ENCODE results near the gene PLEKHH2.
A peak's percentile ranks its signal among the peaks of the same experiment; 100 is the strongest.

PLEKHH2 gene

DNA sequence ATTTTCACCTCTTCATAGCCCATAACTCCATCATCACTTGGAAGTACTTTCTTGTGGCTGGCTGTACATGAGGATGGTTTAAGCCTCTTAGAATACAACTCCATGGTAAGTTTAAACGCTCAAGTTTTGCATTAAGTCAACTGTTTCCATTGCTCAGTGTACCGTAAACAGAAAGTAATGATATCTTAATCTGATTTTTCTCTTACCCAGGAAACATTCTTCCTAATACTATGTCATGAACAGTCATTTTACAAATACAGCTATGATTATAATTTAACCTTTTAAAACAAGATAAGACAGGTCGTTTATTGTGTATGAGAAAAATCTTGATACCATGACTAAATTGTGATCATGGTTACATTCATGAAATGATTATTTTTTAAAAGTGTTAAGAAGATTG, 125.2 kb downstream of the PLEKHH2 start:
- no peak for DNase-seq (ENCODE audit: low read depth)

DNA sequence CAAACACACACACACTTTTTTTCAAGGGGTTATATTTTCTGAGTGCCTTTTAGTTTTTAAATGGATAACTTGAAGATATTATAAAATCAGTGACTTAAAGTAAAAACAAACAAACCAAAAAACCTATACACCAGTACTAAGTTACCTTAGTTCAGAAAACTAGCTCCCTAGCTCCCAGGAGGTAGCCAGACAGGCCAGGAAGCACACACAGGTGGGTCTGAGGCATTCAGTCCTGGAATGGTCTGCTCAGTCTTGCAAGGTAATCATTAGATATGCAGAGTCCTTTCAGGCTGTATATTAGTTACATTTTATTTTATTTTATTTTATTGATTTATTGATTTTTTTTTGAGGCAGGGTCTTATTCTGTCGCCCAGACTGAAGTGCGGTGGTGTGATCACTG, 126.0 kb downstream of the PLEKHH2 start:
- no peak for DNase-seq (ENCODE audit: low read depth)

DNA sequence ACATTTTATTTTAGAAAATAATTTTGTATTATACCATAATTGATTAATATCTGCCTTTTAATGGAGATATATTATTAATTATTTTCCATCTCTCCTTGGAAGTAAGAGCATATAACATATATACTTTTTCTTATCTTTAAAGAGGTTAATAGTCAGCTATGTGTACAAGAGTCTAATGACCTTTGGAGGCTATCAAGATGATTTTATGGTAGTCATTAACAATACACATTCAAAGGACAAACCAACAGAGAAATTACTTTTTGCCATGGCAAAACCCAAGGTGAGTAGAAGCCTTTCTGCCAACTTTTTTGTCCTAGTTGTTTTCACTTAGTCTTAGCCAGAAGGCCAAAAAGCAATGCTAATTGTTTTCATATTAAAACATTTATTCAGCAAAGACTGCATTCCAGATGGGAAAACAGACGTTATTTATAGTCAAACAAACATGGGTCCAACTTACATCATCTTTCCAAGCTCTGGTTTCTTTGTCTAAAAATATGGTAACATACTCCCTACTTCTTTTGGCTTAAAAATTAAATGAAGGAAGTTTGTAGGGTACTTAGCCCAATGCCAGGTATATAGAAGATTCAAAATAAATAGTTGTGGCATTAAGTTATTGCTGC, 127.1 kb downstream of the PLEKHH2 start:
- DNase-seq (ENCODE audit: low read depth) = no peak

DNA sequence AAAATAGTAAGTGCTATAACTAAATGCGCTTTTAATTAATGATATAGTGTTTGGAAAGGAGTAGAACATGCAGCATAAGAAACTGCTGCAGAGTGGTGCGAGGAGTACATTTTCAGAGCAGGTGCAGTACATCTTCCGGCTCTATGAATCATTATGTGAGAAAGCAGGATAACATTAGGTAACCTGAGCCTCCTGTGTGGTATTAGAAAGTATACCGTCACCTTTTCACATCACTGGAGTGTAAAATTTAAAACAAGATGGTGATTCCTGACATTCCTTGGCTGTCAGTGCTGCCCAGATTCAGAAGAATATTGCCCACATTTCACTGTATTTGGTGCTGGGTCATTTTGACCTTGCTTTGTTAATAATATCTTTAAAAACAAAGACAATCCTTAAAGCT, 128.9 kb downstream of the PLEKHH2 start:
- DNase-seq (ENCODE audit: low read depth) = no peak

DNA sequence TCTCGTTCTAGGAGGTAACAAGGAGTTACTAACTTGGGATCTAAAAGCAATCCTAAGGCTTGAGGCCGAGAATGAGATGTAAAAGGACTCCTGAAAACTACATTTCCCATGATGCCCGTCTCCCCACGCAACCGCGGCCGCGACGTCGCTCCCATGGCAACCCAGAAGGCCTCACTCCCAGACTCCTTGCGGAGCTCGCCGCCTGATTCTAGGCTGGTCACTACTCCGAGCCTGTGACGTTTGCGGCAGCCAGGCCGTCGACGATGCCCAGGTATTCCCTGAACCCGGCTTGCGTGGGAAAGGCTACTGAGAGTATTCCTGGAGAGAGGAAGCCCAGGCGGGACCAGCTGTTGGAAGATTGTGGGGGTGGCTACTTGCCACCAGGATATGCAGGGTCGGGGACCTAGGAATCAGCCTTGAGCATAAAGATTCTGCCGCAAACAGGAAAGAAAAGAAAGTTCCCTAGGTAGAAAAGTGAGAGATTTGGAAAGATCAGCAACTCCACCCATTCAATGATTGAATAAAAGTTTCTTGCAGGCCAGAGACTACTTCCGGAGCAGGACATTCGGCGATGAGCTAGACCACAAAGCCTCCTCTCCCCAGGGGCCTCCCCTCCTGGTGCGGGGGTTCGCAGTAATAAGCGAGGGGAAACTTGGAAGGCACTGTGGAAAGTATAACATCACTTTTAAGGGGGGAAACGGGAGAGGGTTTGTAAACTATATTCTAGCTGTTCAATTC, 137.0 kb downstream of the PLEKHH2 start, which contains the start of gene DYNC2LI1:
TSS of gene DYNC2LI1 (plus strand) at position 164 of the 738 bp plus-strand sequence. CDS start at position 264, 100 bp downstream.
- DNase-seq (ENCODE audit: low read depth) = peak; percentile 78

DNA sequence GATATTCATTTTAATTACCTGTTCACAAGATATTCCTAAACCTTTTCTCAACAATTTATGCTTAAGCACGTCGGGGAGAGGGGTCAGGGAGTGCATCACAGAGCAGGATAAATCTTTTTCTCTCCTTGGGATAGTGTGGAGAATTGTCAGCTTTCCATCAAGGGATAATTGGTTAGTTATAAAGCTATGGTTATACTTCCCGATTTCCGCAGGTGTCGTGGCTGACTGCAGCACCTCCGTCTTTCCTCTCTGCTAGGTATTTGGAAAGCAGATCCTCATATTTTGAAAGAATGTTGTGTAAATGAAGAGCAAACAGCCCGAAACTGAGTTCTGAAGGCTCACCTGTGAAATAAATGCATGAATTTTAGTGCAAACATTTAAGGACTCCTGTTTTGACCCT, 137.6 kb downstream of the PLEKHH2 start:
- no peak for DNase-seq (ENCODE audit: low read depth)

DNA sequence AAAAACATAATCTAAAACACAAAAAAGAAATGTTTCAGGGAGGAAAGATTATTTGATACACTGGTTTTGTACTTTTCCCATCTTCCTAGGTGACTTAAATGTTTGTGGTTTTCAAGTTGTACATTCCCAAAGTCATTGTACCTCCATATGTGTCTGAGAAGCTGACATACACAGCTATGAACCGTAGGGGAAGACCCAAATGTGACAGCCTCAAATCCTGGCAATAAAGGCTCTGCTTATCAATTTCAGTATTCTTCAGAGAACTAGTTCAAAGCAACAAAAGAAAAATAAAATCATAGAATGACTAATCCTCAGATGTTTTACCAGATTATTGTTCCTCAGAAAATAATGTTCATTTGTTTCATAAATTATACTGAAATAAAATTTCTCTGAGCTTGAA, 139.3 kb downstream of the PLEKHH2 start:
- DNase-seq (ENCODE audit: low read depth) = no peak

DNA sequence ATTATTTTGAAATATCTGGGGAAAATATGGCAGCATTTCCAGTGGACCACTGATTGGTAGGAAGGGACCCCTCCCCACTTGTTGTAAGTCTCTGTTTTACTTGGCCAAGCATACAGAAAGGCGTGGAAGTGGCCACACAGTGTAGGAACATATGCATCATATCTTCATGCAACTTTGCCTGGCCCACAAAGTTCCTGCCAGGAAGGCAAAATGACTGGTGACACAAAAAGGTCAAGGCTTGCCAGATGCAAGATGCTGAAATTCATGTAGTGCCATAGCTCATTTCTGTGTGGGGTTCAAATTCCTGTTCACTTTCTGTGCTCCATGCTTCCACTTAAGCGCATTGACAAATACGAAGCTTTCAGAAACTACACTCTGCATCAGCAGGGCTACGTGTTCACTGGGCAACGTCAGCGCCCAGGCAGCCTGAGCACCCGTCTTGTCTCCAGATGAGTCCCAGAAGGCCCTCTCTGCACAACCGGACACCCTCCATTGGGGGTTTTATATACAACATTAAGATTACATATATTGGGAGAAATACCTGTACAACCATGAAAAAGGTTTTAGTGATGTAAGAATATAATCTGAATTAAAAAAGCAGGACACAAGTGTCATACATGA, 140.4 kb downstream of the PLEKHH2 start:
- DNase-seq (ENCODE audit: low read depth) = no peak

DNA sequence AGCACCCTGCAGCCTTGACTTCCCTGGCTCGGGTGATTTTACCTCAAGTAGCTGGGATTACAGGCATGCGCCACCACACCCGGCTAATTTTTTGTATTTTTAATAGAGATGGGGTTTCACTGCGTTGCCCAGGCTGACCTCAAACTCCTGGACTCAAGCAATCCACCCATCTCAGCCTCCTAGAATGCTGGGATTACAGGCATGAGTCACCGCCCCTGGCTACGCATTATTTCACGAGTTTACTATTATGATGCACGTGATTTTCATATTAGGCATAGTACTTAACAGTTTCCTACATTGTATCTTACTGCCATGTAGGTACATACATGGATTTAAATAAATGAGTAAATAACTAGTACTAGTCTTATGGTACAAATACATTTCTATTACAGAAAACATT, 141.2 kb downstream of the PLEKHH2 start:
- no peak for DNase-seq (ENCODE audit: low read depth)

DNA sequence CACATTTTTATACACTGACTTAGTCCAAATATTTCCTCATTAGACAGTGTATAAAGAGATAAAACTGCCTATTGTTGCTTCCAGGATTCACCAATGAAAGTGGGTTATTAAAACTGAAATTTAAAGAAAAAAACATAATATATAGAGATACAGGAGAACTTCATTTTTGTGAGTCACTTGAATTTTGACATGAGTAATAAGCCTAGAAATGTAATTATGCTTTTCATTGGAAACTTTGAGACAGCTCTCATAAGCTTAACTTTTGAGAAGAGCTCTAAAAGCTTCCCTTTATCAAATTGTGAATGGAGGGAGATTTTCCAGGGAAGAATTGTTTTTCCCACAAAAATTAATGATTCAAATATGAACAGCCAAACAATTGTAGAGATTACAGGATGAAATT, 150.8 kb downstream of the PLEKHH2 start:
- no peak for DNase-seq (ENCODE audit: low read depth)

DNA sequence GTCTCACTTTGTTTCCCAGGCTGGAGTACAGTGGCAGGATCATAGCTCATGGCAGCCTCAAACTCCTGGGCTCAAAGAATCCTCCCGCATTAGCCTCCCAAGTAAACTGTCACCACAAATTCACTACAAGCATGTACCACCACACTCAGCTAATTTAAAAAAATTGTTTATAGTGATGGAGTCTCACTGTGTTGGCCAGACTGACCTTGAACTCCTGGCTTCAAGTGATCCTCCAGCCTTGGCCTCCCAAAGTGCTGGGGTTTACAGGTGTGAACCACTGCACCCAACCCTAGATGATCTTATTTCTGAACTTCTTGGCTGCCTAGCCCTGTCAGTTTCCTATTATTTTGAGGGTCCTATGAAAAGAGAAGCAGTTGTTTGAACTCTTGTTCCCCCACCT, 151.6 kb downstream of the PLEKHH2 start:
- no peak for DNase-seq (ENCODE audit: low read depth)

DNA sequence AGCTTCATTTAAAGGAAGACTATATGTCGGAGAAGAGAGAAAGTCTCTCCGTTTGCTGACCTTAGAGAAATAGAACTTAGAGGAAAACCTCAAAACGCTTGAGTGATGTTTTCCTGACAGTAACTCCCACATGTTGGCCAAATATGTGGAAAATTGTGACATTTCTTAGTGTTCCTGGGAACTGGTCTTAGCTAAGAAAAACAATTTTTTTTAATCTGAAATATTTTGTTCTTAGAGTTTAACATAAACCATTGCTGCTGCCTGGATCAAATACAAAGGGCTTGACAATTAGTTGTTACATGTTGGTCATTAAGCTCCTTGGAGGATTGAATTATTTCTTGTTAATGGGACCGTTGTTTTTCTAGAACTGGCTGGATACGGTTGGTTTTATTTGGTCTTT, 153.1 kb downstream of the PLEKHH2 start:
- DNase-seq (ENCODE audit: low read depth) = no peak

DNA sequence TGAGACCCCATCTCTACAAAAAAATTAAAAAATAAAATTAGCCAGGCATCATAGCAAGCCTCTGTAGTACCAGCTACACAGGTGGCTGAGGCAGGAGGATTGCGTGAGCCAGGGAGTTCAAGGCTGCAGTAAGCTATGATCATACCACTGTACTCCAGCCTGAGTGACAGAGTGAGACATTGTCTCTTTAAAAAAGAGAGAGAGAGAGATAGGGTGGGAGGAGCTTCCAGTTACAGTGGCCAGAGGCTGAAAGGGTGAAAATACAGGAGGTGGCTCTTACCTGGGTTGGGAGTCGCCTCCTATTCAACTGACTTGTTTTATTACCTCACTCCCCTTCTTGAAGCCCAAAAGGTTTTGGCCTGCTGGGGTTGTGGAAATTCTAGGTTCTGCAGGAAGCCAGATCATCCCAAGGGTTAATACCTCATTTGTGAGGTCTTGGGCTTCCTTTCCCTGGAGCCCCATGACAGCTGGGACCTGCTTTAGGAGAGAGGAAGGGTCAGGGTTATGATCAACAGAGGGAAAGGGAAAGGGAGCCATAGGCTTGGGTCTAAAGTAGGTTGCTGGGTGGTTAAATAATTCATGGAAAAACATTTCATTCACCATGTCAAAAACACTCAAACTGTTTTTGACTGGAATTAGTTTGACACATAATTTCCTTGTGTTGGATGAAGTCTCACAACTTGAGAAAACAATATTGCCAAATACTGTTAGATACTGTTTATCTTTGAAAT, 154.1 kb downstream of the PLEKHH2 start:
- no peak for DNase-seq (ENCODE audit: low read depth)

DNA sequence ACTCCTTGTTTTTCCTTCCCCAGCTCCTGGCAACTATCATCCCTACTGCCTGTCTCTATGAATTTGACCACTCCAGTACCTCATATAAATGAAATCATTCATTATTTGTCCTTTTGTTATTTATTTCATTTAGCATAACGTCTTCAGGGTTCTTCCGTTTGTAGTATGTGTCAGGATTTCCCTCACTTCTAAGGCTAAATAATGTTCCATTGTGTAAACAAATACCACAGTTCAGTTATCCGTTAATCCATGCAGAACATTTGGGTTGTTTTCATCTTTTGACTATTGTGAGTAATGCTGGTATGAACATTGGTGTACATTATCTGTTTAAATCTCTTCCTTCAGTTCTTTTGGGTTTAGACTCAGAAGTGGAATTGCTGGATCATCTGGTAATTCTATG, 155.6 kb downstream of the PLEKHH2 start:
- no peak for DNase-seq (ENCODE audit: low read depth)

DNA sequence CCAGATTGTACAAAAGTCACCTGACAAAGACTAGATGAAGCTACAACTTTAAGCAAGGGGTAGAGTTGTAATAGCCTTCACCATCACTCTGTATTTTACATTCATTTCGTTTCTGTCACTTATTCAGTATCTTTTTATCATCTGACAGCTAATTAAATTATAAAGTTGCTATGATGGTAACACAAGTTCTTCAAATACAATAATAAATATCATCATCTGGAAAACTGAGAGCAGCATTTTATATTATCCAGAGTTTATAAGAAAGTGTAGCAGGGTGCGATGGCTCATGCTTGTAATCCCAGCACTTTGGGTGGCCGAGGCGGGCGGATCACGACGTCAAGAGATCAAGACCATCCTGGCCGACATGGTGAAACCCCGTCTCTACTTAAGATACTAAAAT, 157.9 kb downstream of the PLEKHH2 start:
- no peak for DNase-seq (ENCODE audit: low read depth)

DNA sequence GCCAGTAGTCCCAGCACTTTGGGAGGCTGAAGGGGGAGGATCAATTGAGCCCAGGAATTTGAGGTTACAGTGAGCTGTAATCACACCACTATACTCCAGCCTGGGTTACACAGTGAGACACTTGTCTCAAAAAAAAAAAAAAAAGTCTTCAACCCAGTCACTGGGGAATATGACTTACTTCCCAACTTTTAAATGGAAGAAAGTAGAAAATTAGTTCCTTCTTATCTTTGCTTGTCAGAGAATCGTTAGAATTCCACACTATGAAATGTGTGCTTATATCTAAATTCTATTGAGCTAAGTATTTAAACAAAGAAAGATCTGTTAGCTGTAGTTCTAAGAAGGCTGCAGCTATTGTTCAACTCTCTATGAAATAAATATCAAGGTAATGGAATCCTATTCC, 159.1 kb downstream of the PLEKHH2 start:
- no peak for DNase-seq (ENCODE audit: low read depth)

DNA sequence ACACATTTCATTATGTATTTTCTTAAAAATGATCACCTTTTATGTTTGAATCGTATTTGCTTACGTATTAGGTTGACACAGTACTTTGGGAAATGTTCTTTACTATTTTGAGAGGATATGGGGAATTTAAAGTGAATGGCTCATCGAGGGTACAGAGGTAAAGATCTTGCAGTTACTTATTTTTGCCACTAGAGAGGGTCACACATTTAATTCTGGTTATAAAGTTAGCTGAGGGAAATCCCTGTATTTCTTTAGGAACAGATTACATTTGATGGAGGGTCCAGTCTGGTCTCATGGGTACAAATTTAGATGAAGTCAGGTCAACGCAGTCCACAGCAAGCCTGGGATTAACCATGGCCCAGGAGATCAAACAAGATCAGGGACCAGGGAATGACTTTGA, 161.2 kb downstream of the PLEKHH2 start:
- no peak for DNase-seq (ENCODE audit: low read depth)

DNA sequence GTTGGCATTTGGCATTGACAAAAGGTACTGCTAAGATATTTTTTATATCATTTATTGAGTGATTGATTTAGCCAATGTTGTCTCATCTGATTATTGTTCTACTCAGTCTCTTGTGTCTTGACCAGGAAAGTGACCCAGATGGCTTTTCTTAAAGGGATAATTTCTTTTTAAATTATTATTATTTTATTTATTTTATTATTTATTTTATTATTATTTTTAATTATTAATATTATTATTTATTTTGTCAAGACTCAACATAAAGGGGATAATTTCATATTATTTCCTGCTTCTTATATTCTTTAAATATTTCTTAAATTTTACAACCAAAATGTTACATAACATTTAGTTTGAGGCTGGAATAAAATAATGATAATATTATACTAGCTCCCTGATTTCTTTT, 163.8 kb downstream of the PLEKHH2 start:
- DNase-seq (ENCODE audit: low read depth) = no peak

DNA sequence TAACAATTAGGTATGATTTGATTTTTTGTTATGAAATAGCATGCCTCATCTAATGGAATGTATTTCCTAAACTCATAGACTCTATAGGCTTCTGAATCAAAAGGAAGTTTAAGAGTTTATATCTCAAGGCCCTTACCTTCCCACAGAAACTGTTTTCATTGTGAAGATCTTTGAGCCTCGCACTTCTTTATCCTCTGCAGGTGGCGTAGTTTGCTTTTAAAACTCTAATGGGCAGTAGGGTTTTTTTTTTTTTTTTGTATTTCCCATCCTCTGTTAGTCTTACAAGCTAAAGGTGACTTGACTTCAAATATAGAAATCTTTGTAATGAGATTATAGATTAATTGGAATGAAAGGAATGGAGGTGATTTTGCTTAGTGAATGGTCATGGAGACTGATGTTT, 165.1 kb downstream of the PLEKHH2 start:
- no peak for DNase-seq (ENCODE audit: low read depth)

DNA sequence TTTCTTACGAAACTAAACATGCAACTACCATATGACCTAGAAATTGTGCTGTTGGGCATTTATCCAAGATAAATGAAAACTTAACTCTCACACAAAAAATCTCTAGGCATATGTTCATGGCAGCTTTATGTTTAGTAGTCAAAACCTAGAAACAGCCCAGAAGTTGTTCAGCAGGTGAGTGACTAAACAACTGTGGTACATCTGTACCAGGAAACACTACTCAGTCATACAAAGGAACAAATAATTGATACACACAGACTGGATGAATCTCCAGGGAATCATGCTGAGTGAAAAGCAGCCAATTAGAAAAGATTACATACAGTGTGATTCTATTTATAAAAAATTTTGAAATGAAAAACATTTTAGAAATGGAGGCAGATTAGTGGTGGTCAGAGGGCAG, 166.1 kb downstream of the PLEKHH2 start:
- DNase-seq (ENCODE audit: low read depth) = peak; percentile 13

DNA sequence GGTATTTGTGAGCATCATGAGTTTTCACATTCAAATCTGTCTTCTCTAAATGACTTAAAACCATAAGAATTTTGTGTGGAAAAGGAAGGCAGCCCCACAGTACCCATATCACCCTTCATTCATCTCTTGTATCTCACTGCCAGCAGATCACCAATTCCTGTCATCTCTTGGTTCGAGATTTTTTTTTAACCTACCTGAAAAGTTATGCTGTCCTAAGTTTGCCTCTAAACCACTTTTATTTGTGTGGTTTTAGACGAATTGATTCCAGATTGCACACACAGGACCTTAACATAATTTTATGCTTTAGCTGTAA, 169.6 kb downstream of the PLEKHH2 start:
- DNase-seq (ENCODE audit: low read depth) = no peak

DNA sequence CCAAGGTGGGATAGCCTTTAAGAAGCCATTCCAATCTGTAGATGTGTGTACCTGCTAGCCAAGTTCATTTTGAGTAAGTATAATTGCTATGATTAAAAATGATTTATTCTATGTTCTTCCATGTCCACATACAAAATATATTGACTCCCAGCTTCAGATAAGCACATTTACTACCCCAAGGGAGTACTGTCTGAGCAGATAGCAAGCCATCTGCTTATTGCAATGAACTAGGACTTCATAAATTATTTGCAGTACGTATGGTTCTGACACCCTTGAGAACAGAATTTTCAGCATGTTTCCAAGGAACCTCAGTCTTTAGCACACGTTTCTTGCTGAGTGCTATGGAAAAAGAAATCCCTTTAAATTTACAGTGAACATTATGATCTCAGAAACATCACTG, 173.4 kb downstream of the PLEKHH2 start:
- DNase-seq (ENCODE audit: low read depth) = no peak

DNA sequence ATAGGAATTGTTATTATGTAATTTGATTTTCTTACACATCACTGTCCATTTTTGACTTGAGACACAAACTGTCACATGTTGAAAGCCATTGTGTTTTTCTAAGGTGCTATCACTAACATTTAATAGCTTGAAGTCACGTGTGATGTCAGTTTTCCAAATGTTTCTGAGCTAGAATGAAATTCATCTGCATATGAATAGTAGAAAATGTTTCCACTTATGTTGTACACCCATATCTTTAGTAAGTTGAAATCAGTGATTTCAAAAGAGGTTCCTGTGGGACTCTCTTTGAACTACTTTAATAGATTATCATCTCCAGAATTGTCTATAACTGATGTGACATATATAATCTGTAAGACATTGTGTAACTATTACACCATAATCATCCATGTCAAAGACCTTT, 173.8 kb downstream of the PLEKHH2 start:
- no peak for DNase-seq (ENCODE audit: low read depth)

Data from fibroblast of the conjunctiva (primary cell).